C1 segment of cervical spinal cord (tissue), 14 donors: ENCODE measurements around the gene RAB24.

Experiments
- DNase-seq, 14 donors: peaks; one replicate each; lab custom pipeline; 2025; lab: John Stamatoyannopoulos, UW

Gene RAB24

GRCh38 chr5:177333420-177334154 is 30.1 kb upstream of the RAB24 start:
- no peak for DNase-seq

DNA sequence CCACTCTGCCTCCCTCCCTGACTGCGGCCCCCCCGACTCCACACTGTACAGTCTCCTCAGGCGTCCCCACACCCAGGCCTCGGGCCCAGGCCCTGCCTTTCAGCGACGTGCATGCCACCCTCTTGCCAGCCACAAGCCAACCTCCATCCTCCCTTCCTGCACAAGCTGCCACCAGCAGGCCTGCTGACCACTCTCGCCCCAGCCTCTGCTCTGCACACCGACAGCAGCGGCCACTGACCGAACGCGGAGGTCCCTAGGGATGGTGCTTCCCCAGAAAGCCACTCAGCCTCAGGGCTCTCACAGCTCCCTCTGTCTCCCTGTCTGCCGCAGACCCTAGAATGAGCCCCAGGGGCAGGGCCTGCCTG is 29.4 kb upstream of the RAB24 start:
- DNase-seq: no peak

GRCh38 chr5:177332031-177332895 is 28.7 kb upstream of the RAB24 start:
- no peak for DNase-seq

GRCh38 chr5:177330991-177331842 is 27.7 kb upstream of the RAB24 start:
- DNase-seq: no peak

- no peak for DNase-seq
Observed at GRCh38 chr5:177329883-177330282, 26.4 kb upstream of the RAB24 start.

DNA sequence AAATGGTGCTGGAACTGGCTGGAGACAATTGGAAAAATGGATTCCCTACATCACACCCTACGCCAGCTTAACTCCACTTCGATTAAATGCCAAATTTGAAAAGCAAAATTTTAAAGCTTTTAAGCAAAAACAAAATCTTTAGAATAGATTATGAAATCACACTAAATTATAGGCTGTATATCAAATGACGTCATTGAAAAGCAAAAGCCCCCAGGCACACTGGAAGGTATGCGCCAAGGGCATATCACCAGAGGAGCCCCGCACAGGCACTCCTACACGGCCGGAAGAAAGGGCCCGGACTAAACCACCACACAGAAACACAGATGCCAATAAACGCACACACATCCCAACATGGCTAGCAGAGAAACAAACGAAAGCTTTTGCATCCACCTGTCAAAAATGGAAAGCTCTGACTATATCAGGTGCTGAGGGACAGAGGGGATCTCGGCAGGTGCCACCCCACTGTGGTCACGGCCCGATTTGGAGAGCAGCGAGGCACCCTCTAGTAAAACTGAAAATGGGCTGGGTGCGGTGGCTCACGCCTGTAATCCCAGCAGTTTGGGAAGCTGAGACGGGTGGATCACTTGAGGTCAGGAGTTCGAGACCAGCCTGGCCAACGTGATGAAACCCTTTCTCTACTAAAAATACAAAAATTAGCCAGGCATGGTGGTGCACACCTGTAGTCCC is 25.2 kb upstream of the RAB24 start:
- no peak for DNase-seq

DNA sequence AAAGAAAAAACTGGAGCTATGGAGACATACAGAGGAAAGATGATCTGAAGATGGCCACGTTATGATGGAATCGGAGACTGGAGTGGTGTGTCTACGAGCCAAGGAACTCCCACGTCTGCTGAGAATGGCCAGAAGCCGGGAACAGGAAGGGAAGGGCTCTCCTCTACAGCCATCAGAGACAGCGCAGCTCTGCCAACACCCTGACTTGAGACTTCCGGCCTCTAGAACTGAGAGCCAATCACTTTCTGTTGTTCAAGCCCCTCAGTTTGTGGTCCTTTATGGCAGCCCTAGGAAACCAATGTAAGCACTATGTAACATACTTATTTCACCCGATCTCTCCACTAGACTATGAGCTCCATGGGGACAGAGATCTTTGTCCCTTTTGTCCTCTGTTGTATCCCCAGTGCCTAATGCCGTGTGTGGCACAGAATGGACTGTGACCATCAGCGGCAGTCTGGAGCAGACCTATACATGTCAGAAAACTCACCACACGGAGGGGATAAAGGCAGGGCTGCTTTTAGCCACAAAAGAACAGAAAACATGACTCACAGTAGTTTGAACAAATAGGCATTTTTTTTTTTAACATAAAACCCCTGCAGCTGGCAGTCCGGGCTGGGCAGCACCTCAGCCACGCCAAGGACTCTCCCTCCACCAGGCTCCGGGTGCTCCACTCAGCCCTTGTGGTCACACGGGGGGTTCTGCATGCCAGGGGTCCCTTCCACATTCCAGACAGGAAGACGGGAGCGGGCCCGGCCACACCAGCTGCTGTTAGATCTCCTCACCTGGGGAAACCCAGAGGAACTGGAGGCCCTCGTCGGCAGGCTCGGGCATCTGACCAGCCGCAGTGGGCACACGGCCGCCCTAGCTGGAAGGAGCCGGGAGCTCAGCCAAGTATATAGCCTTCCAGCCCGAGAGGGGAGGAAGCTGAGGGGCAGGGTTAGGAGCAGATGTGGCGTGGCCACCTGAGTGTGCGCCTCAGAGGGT is 24.3 kb upstream of the RAB24 start:
- no peak for DNase-seq

- DNase-seq: no peak
Observed at GRCh38 chr5:177325868-177326381, 22.4 kb upstream of the RAB24 start.

DNA sequence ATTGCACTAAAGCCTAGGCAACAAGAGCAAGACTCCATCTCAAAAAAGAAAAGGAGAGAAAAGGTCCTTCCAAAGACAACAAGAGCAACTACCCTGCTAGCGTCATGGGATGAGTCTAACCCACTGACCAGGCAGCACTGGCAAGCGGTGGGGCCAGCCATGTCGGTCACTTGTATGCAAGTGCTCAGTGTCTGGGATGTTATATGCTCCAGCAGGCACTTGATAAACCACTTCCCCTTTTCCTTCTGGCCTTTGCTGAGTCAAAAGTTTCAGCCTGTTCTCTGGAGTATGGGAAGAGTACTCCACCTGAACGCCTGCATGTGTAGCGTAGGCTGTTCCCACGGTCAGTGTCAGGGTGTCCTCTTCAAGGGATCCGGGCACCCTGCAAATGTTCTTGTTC is 17.4 kb upstream of the RAB24 start:
- DNase-seq: peak in 1 of 14 donors; percentile 15

- DNase-seq: no peak
Observed at GRCh38 chr5:177319913-177320588, 16.5 kb upstream of the RAB24 start.

DNA sequence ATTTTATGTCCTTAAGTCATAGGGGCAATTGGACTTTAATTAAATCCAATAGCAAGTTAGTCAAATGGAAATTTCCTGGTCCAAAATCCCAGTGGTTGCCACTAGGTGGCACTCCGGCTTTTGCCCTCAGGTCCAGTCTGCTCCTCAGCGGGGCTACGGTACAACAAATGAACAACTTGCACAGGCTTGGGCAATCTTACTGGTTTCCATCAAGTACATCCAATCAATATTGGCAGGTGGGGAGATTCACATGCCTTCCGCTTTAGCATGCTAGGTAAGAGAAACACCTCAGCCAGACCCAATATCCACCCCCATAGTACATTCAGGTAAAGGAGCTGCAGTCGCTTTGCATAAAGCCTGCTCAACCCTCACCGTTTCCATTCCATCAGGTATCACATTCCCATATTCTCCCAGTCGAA is 14.4 kb upstream of the RAB24 start:
- DNase-seq: peak in 5 of 14 donors; percentile 16 to 51 (median 37)

DNA sequence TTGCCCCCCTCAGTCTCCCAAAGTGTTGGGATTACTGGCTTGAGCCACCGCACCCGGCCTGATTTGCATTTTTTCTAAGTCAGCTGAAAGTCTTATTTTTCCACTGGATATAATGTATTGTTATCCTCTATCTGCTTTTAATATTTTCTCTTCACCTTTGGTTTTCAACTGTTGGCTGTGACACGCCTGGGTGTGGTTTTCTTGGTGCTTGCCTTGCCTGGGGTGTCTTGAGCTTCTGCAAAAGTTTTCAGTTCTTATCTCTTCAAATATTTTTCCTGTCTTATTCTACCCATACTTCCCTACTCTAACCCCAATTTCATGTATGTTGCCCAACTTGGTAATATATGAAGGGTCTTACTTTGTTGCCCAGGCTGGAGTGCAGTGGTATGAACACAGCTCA is 12.5 kb upstream of the RAB24 start:
- DNase-seq: no peak

- DNase-seq: no peak
Observed at GRCh38 chr5:177315411-177315810, 11.9 kb upstream of the RAB24 start.

DNA sequence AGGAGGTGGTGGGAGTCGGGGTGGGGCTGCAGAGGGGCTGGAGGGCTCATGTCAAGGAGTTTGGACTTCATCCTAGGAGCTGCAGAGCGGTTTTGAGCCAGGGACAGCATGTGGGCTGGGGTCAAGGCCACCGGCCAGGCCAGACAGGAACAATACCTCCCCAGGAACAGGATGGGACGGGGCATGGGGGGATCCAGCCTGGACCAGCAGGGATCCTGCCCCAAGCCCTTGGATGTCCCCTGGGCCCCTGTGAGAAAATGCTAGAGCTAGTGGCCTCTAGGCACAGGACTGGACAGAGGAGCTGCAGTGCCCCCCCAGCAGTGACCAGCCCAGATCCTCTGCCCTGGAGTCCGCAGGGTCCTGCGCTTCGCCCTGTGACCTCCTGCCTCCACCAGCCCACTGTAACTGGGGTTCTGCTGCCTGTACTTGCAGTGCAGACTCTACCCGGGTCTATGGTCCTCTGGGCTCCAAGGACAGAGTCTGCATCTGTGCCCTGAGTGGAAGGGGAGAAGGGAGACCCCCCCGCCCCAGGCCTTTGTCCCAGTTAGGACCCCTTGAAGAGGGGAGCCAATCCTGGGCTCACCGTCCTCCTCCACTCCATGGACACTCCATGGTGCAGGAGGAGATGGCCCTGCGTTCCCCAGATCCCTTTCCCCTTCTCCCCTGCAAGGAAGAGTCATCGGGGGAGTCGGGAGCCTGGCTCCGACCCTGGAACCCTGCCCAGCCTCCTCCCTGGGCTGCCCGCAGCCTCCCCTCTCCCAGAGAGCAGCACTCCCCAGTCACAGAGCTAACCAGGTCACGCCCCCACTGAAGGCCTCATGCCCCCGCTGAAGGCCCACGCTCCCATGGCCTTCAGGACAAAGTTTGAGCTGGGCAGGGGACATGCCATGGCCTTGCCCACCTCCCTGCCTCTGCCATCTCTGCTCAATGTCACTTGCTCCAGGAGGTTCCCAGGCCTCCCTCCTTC is 11.1 kb upstream of the RAB24 start:
- DNase-seq: no peak

GRCh38 chr5:177313561-177314259 is 10.2 kb upstream of the RAB24 start:
- no peak for DNase-seq

- DNase-seq: no peak
Observed at GRCh38 chr5:177312649-177313181, 9.2 kb upstream of the RAB24 start.
